ENCODE measurements around the gene FAT2. TPM values are rescaled to one million over a fixed set of nuclear protein-coding genes. Genes with fewer than 3 reads are reported as not detected.
"Not testable (repeated sequence)": the region's sequence is repeated elsewhere in the genome, so short reads cannot be mapped to it uniquely, and the experiment has no call there.

Gene FAT2
- total and polyA plus RNA-seq, 7 experiments from 2014 or later: not detected

- intact Hi-C loops (cut with micrococcal nuclease); H3K36me3 Mint-ChIP-seq: not testable (repeated sequence)
These were observed 12.0 kb downstream of the FAT2 start for GRCh38 chr5:151579146-151579545.

DNA sequence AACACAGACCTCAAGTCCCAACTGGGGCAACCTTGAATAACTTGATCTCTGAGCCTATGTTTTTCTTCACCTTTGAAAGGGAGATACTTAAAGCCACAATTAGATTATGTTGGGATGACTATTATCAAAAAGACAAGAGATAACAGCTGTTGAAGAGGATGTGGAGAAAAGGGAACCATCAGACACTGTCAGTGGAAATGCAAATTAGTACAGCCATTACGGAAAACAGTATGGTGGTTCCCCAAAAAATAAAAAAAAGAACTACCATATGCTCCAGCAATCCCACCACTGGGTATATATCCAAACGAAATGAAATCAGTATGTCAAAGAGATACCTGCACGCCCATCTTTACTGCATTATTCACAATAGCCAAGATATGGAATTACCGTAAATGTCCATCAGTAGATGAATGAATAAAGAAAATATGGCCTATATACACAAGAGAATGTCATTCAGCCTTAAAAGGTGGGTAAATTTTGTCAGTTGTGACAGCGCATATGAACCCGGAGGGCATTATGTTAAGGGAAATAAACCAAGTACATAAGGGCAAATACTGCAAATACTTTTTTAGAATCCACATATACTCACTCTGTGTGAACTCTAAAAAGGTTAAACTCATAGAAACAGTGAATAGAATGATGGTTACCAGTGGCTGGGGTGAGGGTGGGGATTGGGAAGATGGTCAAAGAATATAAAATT lies 12.7 kb downstream of the FAT2 start:
- Histone ChIP-seq H3K27me3 (ENCODE audit: control insufficient read depth in 2 of 2, insufficient read depth in 2 of 2, low read length in 2 of 2) (no peaks in the 10 kb centered on the region), H3K4me1 (ENCODE audit: control insufficient read depth in 2 of 2, insufficient read depth in 2 of 2, low read length in 2 of 2) (peaks cover 0 to 14% of the 10 kb centered on the region in 2 donors), H3K36me3 (ENCODE audit: control insufficient read depth in 2 of 3, insufficient read depth in 3 of 3, low read length in 3 of 3) (no peaks in the 10 kb centered on the region), H3K27ac (ENCODE audit: low read depth, low read length) (no peak overlapping the region), H3K4me3 (ENCODE audit: low read length) (no peak overlapping the region), H3K9me3 (ENCODE audit: control insufficient read depth in 2 of 3, low read length in 3 of 3) (no peaks in the 10 kb centered on the region)
- Mint-ChIP-seq H3K36me3 (no peaks in the 10 kb centered on the region), H3K9me3 (no peaks in the 10 kb centered on the region), H3K4me1 (peaks cover 0 to 30% (median 15%) of the 10 kb centered on the region in 7 donors), H3K27me3 (peaks cover 0 to 10% (median 0%) of the 10 kb centered on the region in 5 donors), H3K4me3 (peak overlapping the region in 1 of 10 donors; percentile 71), H3K27ac (peak overlapping the region in 4 of 9 donors; percentile 20 to 83 (median 70))
- CTCF ChIA-PET: interaction anchor here (0.7 kb wide), 1 partner anchor 83 kb away, joined by 5 read pairs; no protein-coding TSS in a partner anchor
- POLR2A ChIA-PET: no interaction called here
- intact Hi-C loops (cut with micrococcal nuclease): no loop called here
- DNase-seq (no peak), ATAC-seq (peak; percentile 48)

More at GRCh38 chr5:151579146-151579545, 12.0 kb downstream of the FAT2 start:
- ATAC-seq; H3K27me3 Mint-ChIP-seq; H3K27ac ChIP-seq (ENCODE audit: low read depth, low read length); POLR2A ChIA-PET; H3K9me3 Mint-ChIP-seq; CTCF ChIA-PET; DNase-seq; H3K36me3 ChIP-seq (ENCODE audit: control insufficient read depth in 2 of 3, insufficient read depth in 3 of 3, low read length in 3 of 3); H3K9me3 ChIP-seq (ENCODE audit: control insufficient read depth in 2 of 3, low read length in 3 of 3); H3K27me3 ChIP-seq (ENCODE audit: control insufficient read depth in 2 of 2, insufficient read depth in 2 of 2, low read length in 2 of 2); H3K4me3 Mint-ChIP-seq; H3K4me3 ChIP-seq (ENCODE audit: low read length): not testable (repeated sequence)
- peak overlapping the region in 1 of 9 donors; percentile 67 for H3K27ac Mint-ChIP-seq
- H3K4me1 Mint-ChIP-seq: peaks cover 0 to 30% (median 15%) of the 10 kb centered on the region in 7 donors
- H3K4me1 ChIP-seq (ENCODE audit: control insufficient read depth in 2 of 2, insufficient read depth in 2 of 2, low read length in 2 of 2): peaks cover 0 to 14% of the 10 kb centered on the region in 2 donors

- H3K4me3 Mint-ChIP-seq: peak overlapping the region in 8 of 10 donors; percentile 0 to 71 (median 46)
- Histone ChIP-seq H3K4me3 (ENCODE audit: low read length) (no peak overlapping the region), H3K27ac (ENCODE audit: low read depth, low read length) (no peak overlapping the region), H3K27me3 (ENCODE audit: control insufficient read depth in 2 of 2, insufficient read depth in 2 of 2, low read length in 2 of 2) (no peaks in the 10 kb centered on the region), H3K36me3 (ENCODE audit: control insufficient read depth in 2 of 3, insufficient read depth in 3 of 3, low read length in 3 of 3) (no peaks in the 10 kb centered on the region), H3K4me1 (ENCODE audit: control insufficient read depth in 2 of 2, insufficient read depth in 2 of 2, low read length in 2 of 2) (peaks cover 0 to 14% of the 10 kb centered on the region in 2 donors), H3K9me3 (ENCODE audit: control insufficient read depth in 2 of 3, low read length in 3 of 3) (no peaks in the 10 kb centered on the region)
- peaks cover 0 to 6% (median 0%) of the 10 kb centered on the region in 5 donors for H3K27me3 Mint-ChIP-seq
- ATAC-seq (peak; percentile 54), DNase-seq (peak in 4 of 9 donors; percentile 12 to 27 (median 20))
- intact Hi-C loops (cut with micrococcal nuclease): no loop called here
- peak overlapping the region in 7 of 9 donors; percentile 16 to 83 (median 47) for H3K27ac Mint-ChIP-seq
- no peaks in the 10 kb centered on the region for H3K9me3 Mint-ChIP-seq
- CTCF ChIA-PET: interaction anchor here (0.7 kb wide), 2 partner anchors 77 to 83 kb away, joined by 4 to 5 read pairs; no protein-coding TSS in a partner anchor
- no peaks in the 10 kb centered on the region for H3K36me3 Mint-ChIP-seq
- H3K4me1 Mint-ChIP-seq: peaks cover 0 to 30% (median 15%) of the 10 kb centered on the region in 7 donors
- POLR2A ChIA-PET: no interaction called here
These were observed 13.6 kb downstream of the FAT2 start for GRCh38 chr5:151577566-151577965.

GRCh38 chr5:151574444-151574996 lies 16.6 kb downstream of the FAT2 start:
- ATAC-seq: no peak
- CTCF ChIA-PET: no interaction called here
- H3K27ac Mint-ChIP-seq: no peak overlapping the region

DNA sequence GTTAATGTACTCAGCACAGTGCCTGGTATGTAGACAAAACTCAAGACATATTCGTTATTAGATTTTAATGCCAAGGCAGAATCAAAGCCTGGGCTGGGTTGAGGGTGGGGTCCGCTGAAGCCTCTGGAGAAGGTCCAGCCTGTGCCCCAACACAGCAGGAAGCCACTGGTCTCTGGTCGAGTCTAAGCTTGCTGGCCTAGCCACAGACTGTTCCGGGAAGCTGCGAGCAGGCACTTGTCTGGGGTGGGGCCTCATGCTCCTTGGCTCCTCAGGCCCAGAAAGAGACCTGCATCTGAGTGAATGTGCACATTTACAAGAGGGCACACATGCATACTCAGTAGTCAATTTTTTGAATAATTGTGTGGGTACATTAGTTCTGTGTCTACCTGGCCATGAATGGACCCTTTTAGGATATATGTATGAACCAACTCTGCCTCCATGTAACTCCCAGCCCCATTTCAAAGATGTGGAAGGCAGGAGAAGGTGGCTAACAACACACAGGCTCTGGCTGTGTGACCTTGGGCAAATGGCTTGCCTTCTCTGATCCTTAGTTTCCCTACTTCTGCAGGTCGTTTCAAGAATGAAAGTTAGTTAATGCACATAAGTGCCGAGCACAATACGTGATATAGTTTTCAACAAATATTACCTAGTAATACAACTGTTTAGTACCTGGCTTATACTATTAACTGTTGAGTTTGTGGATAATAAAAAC lies 18.3 kb downstream of the FAT2 start:
- ChIA-PET CTCF (no interaction called here), POLR2A (no interaction called here)
- DNase-seq: no peak
- Mint-ChIP-seq H3K27ac (peak overlapping the region in 1 of 9 donors; percentile 49), H3K27me3 (peaks cover 0 to 13% (median 0%) of the 10 kb centered on the region in 5 donors), H3K4me3 (no peak overlapping the region), H3K36me3 (peaks cover 0 to 3% (median 0%) of the 10 kb centered on the region in 5 donors), H3K9me3 (no peaks in the 10 kb centered on the region), H3K4me1 (peaks cover 0 to 21% (median 11%) of the 10 kb centered on the region in 7 donors)
- ATAC-seq: no peak
- Histone ChIP-seq H3K27ac (ENCODE audit: low read depth, low read length) (no peak overlapping the region), H3K4me3 (ENCODE audit: low read length) (no peak overlapping the region), H3K27me3 (ENCODE audit: control insufficient read depth in 2 of 2, insufficient read depth in 2 of 2, low read length in 2 of 2) (no peaks in the 10 kb centered on the region), H3K9me3 (ENCODE audit: control insufficient read depth in 2 of 3, low read length in 3 of 3) (no peaks in the 10 kb centered on the region), H3K36me3 (ENCODE audit: control insufficient read depth in 2 of 3, insufficient read depth in 3 of 3, low read length in 3 of 3) (no peaks in the 10 kb centered on the region), H3K4me1 (ENCODE audit: control insufficient read depth in 2 of 2, insufficient read depth in 2 of 2, low read length in 2 of 2) (peaks cover 0 to 8% of the 10 kb centered on the region in 2 donors)
- intact Hi-C loops (cut with micrococcal nuclease): no loop called here

More at GRCh38 chr5:151574444-151574996, 16.6 kb downstream of the FAT2 start:
- Mint-ChIP-seq H3K9me3 (no peaks in the 10 kb centered on the region), H3K36me3 (peaks cover 0 to 3% (median 0%) of the 10 kb centered on the region in 5 donors), H3K4me1 (peaks cover 0 to 30% (median 15%) of the 10 kb centered on the region in 7 donors), H3K4me3 (no peak overlapping the region), H3K27me3 (peaks cover 0 to 6% (median 0%) of the 10 kb centered on the region in 5 donors)
- H3K36me3 ChIP-seq (ENCODE audit: control insufficient read depth in 2 of 3, insufficient read depth in 3 of 3, low read length in 3 of 3): no peaks in the 10 kb centered on the region
- H3K27ac ChIP-seq (ENCODE audit: low read depth, low read length): no peak overlapping the region
- intact Hi-C loops (cut with micrococcal nuclease): no loop called here
- peaks cover 0 to 14% of the 10 kb centered on the region in 2 donors for H3K4me1 ChIP-seq (ENCODE audit: control insufficient read depth in 2 of 2, insufficient read depth in 2 of 2, low read length in 2 of 2)
- POLR2A ChIA-PET: no interaction called here
- no peak for DNase-seq
- no peaks in the 10 kb centered on the region for H3K27me3 ChIP-seq (ENCODE audit: control insufficient read depth in 2 of 2, insufficient read depth in 2 of 2, low read length in 2 of 2)
- no peak overlapping the region for H3K4me3 ChIP-seq (ENCODE audit: low read length)
- H3K9me3 ChIP-seq (ENCODE audit: control insufficient read depth in 2 of 3, low read length in 3 of 3): no peaks in the 10 kb centered on the region

GRCh38 chr5:151571270-151572173 lies 19.6 kb downstream of the FAT2 start:
- Mint-ChIP-seq H3K27ac (no peak overlapping the region), H3K27me3 (peaks cover 0 to 13% (median 4%) of the 10 kb centered on the region in 5 donors)
- CTCF ChIA-PET: no interaction called here

More at GRCh38 chr5:151571270-151572173, 19.6 kb downstream of the FAT2 start:
- H3K27me3 ChIP-seq (ENCODE audit: control insufficient read depth in 2 of 2, insufficient read depth in 2 of 2, low read length in 2 of 2): no peaks in the 10 kb centered on the region
- POLR2A ChIA-PET: no interaction called here
- H3K9me3 Mint-ChIP-seq: no peaks in the 10 kb centered on the region
- H3K4me1 Mint-ChIP-seq: peaks cover 0 to 10% (median 0%) of the 10 kb centered on the region in 7 donors
- no peak overlapping the region for H3K4me3 Mint-ChIP-seq
- peaks cover 0 to 3% (median 0%) of the 10 kb centered on the region in 5 donors for H3K36me3 Mint-ChIP-seq
- H3K36me3 ChIP-seq (ENCODE audit: control insufficient read depth in 2 of 3, insufficient read depth in 3 of 3, low read length in 3 of 3): no peaks in the 10 kb centered on the region
- intact Hi-C loops (cut with micrococcal nuclease): no loop called here
- no peaks in the 10 kb centered on the region for H3K9me3 ChIP-seq (ENCODE audit: control insufficient read depth in 2 of 3, low read length in 3 of 3)
- H3K4me1 ChIP-seq (ENCODE audit: control insufficient read depth in 2 of 2, insufficient read depth in 2 of 2, low read length in 2 of 2): no peaks in the 10 kb centered on the region
- DNase-seq (no peak), ATAC-seq (no peak)
- H3K4me3 ChIP-seq (ENCODE audit: low read length): no peak overlapping the region
- H3K27ac ChIP-seq (ENCODE audit: low read depth, low read length): no peak overlapping the region

Data from naive thymus-derived CD4-positive, alpha-beta T cell (primary cell).